GM21717 (cell line): ENCODE measurements around the gene MFAP5.

ENCODE experiments used
- ATAC-seq: cut with Tn5 transposase; IDR thresholded peaks from one replicate; pipeline ENCODE4 v1.9.1; 2021; ENCODE audit warnings: mild to moderate bottlenecking, moderate library complexity; ENCODE audit not compliant: unreplicated experiment

The MFAP5 gene, protein sequence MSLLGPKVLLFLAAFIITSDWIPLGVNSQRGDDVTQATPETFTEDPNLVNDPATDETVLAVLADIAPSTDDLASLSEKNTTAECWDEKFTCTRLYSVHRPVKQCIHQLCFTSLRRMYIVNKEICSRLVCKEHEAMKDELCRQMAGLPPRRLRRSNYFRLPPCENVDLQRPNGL

GRCh38 chr12:8662593-8662992 lies at the start of gene MFAP5:
MFAP5 (minus strand) TSS chr12:8662826; CDS start chr12:8662104, 722 bp downstream.
- no peak for ATAC-seq

- ATAC-seq: no peak
Measured at GRCh38 chr12:8709124-8709830, 46.7 kb upstream of the MFAP5 start.

GRCh38 chr12:8702159-8702558 lies 39.5 kb upstream of the MFAP5 start:
- ATAC-seq: no peak

DNA sequence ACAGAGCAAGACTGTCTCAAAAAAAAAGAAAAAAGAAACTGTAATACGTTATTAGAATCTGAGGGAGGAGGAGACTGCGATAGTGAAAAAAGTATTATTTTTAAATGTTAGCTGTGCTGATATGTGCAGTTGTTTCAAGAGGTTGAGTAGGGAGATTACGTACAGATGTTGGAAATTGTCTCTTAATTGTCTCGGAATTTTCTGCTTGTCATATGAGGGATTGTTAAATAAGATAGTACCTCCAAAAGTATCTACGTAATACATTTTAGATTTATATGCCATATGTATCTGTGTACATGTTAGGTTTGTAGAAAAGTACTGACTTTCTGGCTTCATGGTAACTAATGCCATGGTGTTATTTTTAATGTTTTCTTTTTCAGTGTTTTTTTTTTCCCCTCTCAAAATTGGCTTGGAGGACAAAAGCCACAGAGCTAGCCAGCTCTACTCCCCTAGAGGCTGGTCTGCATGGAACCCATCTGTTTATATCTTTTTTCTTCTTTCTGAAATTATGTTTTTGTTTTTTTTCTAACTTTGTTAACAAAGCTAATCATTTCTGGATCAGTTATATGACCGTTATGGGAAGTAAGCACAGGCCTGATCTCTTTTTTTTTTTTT lies 38.5 kb upstream of the MFAP5 start:
- ATAC-seq: no peak

- ATAC-seq: no peak
Measured at GRCh38 chr12:8699714-8700113, 37.1 kb upstream of the MFAP5 start.

GRCh38 chr12:8698879-8699278 lies 36.3 kb upstream of the MFAP5 start:
- ATAC-seq: no peak

GRCh38 chr12:8698132-8698851 lies 35.7 kb upstream of the MFAP5 start:
- peak; percentile 52 for ATAC-seq

DNA sequence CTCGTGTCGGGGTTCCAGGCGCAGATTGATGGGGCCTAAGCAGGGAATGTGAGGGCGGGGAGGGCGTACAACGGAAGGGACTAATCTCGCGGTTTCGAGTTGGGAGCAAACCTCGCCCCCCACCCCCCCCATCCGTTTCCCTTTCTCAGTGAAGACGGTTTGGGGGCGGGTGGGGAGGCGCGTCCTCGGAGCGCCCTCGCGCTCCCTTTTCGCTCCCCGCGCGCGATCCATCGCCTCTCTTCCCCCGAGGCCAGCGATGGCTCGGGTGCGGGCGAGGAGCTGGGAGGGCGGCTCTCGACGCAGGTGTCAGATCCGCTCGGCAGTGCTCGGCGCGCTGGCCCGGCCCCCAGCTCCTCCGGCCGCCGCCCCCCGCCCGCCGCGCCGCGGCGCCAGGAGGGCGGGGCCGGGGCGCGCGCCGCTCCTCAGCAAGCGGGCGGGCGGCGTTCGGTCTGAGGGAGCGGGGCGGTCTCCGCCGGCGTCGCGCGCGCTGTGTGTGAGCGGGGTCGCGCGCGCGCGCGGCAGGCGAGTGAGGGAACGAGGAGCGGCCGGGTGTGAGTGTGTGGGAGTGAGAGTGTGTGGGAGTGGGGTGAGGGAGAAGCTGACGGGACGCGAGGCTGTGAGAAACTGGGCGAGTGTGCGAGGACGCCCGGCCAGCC lies 35.0 kb upstream of the MFAP5 start, which contains the start of gene RIMKLB:
TSS of gene RIMKLB (plus strand) at position 516 of the 656 bp plus-strand sequence. CDS start 15,876 bp downstream, outside the sequence.
- ATAC-seq: peak; percentile 72

DNA sequence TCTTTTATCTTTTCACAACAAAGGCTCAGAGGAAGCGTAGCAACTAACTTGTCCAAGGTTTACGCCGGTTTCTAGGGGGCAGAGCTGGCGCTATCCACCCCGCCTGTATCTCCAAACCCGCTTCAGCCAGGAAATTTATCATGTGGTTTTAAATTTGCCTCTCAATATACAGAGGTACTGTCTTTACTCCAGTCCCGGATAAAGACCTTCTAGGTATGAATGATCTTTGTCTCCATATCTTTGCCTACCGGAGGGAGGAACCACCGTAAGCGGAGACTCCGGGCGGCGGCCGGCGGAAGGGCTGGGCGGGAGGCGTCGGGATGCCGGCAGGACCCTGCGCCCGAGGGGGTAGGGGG lies 34.5 kb upstream of the MFAP5 start:
- peak; percentile 29 for ATAC-seq

DNA sequence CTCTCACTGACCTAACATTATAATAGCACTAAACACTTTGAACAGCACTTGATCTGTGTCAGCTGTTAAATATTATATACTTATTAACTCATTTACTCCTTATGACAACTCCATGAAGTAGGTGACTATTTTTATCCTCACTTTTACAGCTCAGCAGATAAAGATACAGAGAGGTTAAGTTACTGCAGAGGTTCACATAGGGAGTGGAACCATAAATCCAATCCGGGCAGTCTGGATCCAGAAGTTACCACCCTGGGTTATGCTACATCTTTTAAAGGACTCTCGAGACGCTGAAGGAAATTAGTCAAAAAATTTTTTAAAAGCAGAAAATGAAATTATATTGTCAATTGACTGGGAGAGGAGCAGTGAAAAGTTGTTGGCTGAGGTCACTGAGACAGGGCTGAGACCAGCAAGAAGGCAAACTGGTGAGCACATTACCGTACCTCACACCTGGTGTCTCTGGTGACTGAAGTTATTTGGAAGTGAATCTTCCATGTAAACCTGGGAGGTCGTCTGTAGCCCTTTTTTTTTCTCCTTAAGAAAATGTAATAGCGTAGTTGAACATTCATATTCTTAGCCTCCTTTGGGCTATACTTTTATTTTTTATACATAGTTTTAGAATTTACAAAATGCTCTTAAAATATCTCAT lies 33.9 kb upstream of the MFAP5 start:
- no peak for ATAC-seq

- ATAC-seq: no peak
Measured at GRCh38 chr12:8695116-8695515, 32.5 kb upstream of the MFAP5 start.

DNA sequence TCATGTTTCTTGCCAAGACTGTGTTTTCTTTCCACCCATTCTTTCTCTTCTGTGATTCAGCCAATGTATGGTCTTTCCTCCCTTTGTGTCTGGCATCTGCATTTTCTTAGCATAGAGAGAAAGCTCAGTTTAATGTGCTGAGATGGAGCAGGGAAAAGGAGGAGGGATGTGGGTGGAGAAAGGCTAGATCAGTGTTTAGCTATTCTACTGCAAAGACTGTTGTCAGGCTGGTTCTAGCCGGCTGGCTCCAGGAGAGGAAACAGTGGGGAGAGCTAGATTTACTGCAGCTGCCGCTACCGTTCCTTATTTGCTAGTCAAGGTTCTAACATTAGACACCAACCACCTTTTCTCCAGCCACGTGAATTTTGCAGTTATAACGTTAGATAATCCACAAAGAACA lies 29.9 kb upstream of the MFAP5 start:
- no peak for ATAC-seq

DNA sequence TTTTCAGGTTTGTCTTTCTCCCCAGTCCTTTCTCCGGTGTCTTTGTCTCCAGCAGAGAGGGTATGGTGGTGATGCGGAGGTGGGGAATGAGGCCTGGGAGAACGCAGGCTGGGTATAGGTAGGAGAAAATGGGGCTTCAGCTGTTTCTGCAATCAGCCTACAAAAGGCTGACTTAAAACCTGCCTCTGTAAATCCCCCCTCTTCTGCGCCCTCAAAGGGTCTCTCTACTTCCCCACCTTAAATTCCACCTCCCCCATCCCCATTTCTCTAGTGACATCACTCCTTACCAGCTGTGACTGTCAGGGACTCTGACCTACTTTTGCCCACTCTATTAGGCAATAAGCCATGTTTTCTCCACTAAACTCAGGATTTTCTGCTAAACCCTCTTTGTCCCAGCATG lies 27.1 kb upstream of the MFAP5 start:
- ATAC-seq: no peak

GRCh38 chr12:8687846-8688601 lies 25.4 kb upstream of the MFAP5 start:
- no peak for ATAC-seq

DNA sequence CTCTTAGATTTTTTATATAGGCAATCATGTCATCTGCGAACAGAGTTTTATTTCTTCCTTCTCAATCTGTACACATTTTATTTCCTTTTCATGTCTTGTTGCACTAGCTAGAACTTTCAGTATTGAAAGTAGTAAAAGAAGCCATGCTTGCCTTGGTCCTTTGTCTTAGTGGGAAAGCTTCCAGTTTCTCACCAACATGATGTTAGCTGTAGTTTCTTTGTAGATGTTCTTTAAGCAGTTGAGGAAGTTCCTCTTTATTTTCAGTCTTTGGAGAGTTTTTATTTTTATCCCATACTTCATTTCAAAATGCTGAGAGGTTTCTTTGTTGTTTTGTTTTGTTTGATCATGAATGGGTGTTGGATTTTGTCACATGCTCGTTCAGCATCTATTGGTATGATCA lies 22.4 kb upstream of the MFAP5 start:
- ATAC-seq: no peak

DNA sequence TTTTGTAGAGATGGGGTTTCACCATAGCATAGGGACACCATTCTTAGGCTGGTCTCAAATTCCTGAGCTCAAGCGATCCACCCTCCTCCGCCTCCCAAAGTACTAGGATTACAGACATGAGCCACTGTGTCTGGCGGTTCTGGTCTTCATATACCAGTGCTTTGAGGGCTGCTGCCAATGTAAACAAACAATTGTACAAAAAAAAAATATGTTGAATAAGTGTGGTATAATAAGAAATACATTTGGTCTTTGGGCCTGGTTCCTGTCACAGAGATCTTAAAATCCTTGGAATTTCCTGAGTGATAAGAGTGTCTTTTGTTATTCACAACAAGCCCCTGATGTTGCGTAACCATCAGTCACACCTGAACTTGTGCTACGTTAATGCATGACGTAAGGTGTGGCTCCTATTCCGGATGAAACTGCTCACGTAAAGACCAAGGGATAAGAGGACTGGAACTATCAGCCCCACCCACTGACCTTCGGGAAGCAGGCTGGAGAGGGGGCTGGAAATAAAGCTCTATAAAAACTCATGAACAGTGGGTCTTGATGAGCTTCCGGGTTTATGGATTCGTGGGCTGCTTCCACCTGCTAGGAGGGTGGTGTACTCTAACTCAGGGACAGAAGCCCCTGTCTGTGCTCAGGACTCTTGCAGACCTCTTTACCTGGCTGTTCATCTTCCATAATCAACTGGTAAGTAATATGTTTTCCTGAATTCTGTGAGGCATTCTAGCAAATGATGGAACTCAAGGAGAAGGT lies 18.7 kb upstream of the MFAP5 start:
- no peak for ATAC-seq

DNA sequence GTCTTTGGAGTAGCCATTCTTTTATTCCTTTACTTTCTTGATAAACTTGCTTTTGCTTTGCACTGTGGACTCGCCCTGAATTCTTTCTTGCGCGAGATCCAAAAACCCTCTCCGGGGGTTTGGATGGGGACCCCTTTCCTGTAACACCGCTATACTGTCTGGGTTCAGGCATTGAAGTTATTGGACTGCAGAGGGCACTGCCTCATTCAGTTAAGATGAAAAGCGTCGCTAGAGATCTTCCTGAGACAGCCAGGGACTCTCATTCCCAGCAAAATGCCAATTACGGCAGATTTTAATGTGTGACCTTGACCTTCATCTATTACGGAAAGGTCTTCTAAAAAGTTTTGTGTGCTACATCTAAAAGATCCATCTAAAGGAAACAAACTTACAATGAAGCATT lies 17.9 kb upstream of the MFAP5 start:
- ATAC-seq: no peak

DNA sequence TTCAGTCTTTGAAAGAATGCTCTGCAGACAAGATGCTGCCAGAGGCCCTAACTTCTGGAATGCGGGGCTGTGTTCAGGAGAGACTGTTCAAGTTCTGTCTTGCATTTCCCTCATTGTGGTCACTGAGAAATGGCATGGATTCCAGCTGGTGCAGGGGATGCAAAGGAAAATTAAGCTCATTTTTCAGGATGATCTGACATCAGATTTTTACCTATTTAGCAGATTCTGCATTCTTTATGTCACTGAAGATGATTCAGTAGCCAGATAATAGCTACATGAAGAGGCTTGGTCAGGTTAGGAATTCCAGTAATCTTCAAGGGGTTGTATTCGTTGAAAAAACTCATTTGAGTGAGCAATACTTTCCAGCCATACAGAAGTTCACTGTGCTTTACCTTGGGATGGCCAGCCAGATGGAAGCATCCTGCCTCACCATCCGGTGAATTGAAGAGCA lies 16.1 kb upstream of the MFAP5 start:
- ATAC-seq: no peak

DNA sequence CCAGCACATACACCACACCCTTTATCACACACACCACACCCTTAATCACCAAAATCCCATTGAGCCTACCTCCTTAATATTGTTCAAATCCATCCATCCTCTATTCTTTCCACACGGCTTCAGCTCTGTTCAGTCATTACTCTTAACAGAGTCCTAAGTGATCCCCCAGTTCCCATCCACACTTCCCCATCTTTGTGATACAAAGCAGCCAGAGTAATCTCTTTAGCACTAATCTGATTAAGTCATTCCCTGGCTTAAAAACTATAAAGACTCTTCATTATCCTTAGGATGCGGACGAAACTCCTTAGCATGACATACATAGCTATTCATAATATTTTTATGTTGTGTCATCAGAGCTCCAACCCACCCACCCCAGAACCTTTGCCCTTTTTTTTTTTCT lies 14.7 kb upstream of the MFAP5 start:
- no peak for ATAC-seq
